Measurements from ENCODE around the gene UGGT1. TPM values are rescaled to one million over a fixed set of nuclear protein-coding genes. Genes with fewer than 3 reads are reported as not detected.

The UGGT1 gene
- total and polyA plus RNA-seq, 2 experiments from 2014 or later = 11.5 to 65.0 TPM

DNA sequence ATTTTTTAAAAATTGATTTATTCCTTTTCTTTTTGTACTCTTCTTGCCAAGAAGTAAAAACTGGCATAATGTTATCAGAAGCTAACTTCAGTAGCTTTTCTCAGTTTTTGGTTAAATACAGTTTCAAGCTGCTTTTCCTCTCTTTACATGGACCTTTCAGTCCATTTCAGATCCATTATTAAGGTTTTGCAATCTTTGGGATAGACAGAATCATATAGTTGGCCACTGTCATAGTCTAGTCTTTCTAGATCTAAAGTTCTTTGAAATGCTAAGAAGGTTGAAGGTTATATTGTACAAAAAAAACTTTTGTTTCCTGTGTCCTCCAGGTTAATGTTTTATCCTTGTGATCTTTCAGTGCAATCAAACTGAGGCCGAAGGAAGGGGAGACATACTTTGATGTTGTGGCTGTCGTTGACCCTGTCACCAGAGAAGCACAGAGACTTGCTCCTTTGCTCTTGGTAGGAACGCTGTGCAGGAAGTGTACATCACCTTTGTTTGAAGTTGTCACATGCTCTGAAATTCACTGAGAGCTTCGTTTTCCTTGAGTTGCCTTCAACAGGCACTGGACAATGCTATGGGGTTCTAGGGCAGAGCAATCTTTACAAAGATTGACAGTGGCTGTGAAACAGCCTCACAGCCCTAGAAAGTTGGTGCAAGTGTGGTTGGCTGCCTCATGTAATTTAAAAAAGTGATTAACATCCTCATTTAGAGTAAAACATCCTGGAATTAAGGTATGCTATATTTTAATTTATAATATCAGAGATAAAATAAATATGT, 79.1 kb downstream of the UGGT1 start (continued):
- TF ChIP-seq, protein P1, sequence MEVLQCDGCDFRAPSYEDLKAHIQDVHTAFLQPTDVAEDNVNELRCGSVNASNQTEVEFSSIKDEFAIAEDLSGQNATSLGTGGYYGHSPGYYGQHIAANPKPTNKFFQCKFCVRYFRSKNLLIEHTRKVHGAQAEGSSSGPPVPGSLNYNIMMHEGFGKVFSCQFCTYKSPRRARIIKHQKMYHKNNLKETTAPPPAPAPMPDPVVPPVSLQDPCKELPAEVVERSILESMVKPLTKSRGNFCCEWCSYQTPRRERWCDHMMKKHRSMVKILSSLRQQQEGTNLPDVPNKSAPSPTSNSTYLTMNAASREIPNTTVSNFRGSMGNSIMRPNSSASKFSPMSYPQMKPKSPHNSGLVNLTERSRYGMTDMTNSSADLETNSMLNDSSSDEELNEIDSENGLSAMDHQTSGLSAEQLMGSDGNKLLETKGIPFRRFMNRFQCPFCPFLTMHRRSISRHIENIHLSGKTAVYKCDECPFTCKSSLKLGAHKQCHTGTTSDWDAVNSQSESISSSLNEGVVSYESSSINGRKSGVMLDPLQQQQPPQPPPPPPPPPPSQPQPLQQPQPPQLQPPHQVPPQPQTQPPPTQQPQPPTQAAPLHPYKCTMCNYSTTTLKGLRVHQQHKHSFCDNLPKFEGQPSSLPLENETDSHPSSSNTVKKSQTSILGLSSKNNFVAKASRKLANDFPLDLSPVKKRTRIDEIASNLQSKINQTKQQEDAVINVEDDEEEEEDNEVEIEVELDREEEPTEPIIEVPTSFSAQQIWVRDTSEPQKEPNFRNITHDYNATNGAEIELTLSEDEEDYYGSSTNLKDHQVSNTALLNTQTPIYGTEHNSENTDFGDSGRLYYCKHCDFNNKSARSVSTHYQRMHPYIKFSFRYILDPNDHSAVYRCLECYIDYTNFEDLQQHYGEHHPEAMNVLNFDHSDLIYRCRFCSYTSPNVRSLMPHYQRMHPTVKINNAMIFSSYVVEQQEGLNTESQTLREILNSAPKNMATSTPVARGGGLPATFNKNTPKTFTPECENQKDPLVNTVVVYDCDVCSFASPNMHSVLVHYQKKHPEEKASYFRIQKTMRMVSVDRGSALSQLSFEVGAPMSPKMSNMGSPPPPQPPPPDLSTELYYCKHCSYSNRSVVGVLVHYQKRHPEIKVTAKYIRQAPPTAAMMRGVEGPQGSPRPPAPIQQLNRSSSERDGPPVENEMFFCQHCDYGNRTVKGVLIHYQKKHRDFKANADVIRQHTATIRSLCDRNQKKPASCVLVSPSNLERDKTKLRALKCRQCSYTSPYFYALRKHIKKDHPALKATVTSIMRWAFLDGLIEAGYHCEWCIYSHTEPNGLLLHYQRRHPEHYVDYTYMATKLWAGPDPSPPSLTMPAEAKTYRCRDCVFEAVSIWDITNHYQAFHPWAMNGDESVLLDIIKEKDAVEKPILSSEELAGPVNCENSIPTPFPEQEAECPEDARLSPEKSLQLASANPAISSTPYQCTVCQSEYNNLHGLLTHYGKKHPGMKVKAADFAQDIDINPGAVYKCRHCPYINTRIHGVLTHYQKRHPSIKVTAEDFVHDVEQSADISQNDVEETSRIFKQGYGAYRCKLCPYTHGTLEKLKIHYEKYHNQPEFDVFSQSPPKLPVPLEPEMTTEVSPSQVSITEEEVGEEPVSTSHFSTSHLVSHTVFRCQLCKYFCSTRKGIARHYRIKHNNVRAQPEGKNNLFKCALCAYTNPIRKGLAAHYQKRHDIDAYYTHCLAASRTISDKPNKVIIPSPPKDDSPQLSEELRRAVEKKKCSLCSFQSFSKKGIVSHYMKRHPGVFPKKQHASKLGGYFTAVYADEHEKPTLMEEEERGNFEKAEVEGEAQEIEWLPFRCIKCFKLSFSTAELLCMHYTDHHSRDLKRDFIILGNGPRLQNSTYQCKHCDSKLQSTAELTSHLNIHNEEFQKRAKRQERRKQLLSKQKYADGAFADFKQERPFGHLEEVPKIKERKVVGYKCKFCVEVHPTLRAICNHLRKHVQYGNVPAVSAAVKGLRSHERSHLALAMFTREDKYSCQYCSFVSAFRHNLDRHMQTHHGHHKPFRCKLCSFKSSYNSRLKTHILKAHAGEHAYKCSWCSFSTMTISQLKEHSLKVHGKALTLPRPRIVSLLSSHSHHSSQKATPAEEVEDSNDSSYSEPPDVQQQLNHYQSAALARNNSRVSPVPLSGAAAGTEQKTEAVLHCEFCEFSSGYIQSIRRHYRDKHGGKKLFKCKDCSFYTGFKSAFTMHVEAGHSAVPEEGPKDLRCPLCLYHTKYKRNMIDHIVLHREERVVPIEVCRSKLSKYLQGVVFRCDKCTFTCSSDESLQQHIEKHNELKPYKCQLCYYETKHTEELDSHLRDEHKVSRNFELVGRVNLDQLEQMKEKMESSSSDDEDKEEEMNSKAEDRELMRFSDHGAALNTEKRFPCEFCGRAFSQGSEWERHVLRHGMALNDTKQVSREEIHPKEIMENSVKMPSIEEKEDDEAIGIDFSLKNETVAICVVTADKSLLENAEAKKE (CRISPR knock-in tag; IDR thresholded peaks at IDR 0.05) = no peak
- no peak for TF ChIP-seq NANOG (IDR thresholded peaks at IDR 0.05; ENCODE audit: borderline replicate concordance)
- TF ChIP-seq POLR2AphosphoS5 (IDR thresholded peaks at IDR 0.05; ENCODE audit: low read depth) = no peak
- TF ChIP-seq, protein P2, sequence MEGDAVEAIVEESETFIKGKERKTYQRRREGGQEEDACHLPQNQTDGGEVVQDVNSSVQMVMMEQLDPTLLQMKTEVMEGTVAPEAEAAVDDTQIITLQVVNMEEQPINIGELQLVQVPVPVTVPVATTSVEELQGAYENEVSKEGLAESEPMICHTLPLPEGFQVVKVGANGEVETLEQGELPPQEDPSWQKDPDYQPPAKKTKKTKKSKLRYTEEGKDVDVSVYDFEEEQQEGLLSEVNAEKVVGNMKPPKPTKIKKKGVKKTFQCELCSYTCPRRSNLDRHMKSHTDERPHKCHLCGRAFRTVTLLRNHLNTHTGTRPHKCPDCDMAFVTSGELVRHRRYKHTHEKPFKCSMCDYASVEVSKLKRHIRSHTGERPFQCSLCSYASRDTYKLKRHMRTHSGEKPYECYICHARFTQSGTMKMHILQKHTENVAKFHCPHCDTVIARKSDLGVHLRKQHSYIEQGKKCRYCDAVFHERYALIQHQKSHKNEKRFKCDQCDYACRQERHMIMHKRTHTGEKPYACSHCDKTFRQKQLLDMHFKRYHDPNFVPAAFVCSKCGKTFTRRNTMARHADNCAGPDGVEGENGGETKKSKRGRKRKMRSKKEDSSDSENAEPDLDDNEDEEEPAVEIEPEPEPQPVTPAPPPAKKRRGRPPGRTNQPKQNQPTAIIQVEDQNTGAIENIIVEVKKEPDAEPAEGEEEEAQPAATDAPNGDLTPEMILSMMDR (conservative IDR thresholded peaks at IDR 0.05; ENCODE audit: low read depth in 2 of 2) = no peak
- TF ChIP-seq REST (IDR thresholded peaks at IDR 0.05; ENCODE audit: unreplicated experiment) = no peak
- TF ChIP-seq EZH2 (IDR thresholded peaks at IDR 0.05; ENCODE audit: low read depth, unreplicated experiment) = no peak
